Osteoblast (primary cell): Measurements from ENCODE around the gene SLC11A2. TPM values are rescaled to one million over a fixed set of nuclear protein-coding genes. Genes with fewer than 3 reads are reported as not detected.

Experiments used
- DNase-seq: peaks from one replicate; pipeline ENCODE4 v3.0.0; 2011; ENCODE audit warnings: low spot score, mixed read lengths; ENCODE audit not compliant: insufficient read length; ENCODE audit errors: missing footprints
- H2AFZ ChIP-seq: 2 replicates; pipeline ENCODE4 v1.6.0; 2011; ENCODE audit warnings: mild to moderate bottlenecking, low read length
- H3K27ac ChIP-seq: 2 replicates; pipeline ENCODE4 v1.5.1; 2011; ENCODE audit warnings: mild to moderate bottlenecking, low read depth, low read length, moderate library complexity
- H3K27me3 ChIP-seq: 2 replicates; pipeline ENCODE4 v1.6.0; 2012; ENCODE audit warnings: mild to moderate bottlenecking, control low read depth, inconsistent platforms, low read length, moderate library complexity; ENCODE audit not compliant: insufficient read depth
- H3K36me3 ChIP-seq: 2 replicates; pipeline ENCODE4 v1.5.1; 2011; ENCODE audit warnings: mild to moderate bottlenecking, low read length, control low read depth, moderate library complexity; ENCODE audit not compliant: insufficient read depth
- H3K4me1 ChIP-seq: 2 replicates; pipeline ENCODE4 v1.5.1; 2011; ENCODE audit warnings: mild to moderate bottlenecking, low read length, control low read depth, moderate library complexity; ENCODE audit not compliant: insufficient read depth
- H3K4me2 ChIP-seq: 2 replicates; pipeline ENCODE4 v1.6.0; 2011; ENCODE audit warnings: mild to moderate bottlenecking, low read length; ENCODE audit not compliant: insufficient read depth
- H3K4me3 ChIP-seq: fragments of 200-600 bp; sonication (generic); 3 replicates; pipeline ENCODE4 v1.5.1; 2012; ENCODE audit warnings: mild to moderate bottlenecking, low read length, inconsistent platforms; ENCODE audit not compliant: insufficient read depth
- H3K79me2 ChIP-seq: 2 replicates; pipeline ENCODE4 v1.6.0; 2012; ENCODE audit warnings: mild to moderate bottlenecking, low read length, control low read depth, inconsistent platforms; ENCODE audit not compliant: insufficient read depth
- H3K9me3 ChIP-seq: 2 replicates; pipeline ENCODE4 v1.5.1; 2011; ENCODE audit warnings: low read depth, low read length, control low read depth
- H4K20me1 ChIP-seq: 2 replicates; pipeline ENCODE4 v1.6.0; 2012; ENCODE audit warnings: mild to moderate bottlenecking, low read length, control low read depth; ENCODE audit not compliant: insufficient read depth
- CTCF ChIP-seq: IDR thresholded peaks from 2 replicates; pipeline ENCODE4 v1.5.1; 2011; ENCODE audit warnings: mild to moderate bottlenecking, low read depth, low read length, moderate library complexity; ENCODE audit errors: extremely low read depth
- total RNA-seq: library from RNA; depleted of rRNA; stranded (reverse); fragments of >200 nt; gene quantifications from 2 replicates; pipeline ENCODE4 v1.2.3, GENCODE V29; 2012

The SLC11A2 gene
- total RNA-seq, 1 donor = 64.4 TPM

DNA sequence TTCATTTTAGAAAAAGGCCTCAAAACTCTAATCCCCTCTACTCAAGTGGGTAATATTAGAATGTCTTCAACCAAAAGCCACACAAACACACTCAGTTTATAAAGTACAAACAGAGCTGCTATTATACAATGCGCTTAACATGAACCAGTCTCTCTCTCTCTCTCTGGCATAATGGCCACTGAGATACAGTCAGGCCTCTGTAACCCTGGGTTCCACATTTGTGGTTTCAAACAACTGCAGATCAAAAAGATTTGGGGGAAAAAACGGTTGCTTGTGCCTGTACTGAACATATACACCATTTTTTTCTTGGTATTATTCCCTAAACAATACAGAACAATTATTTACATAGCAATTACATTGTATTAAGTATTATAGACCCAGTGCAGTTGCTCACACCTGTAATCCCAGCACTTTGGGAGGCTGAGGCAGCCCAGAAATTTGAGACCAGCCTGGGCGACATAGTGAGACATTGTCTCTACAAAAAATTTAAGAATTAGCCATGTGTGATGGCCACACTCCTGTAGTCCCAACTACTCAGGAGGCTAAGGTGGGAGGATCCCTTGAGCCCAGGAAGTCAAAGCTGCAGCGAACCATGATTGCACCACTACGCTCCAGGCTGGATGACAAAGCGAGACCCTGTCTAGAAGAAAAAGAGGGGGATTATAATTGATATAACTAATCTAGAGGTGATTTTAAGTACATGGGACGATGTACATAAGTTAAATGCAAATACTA is 5.6 kb downstream of the SLC11A2 start:
- H3K4me1 ChIP-seq = peaks cover 19% of the 10 kb centered on the region
- H2AFZ ChIP-seq = no peak overlapping the region
- H3K27ac ChIP-seq = no peak overlapping the region
- H3K4me2 ChIP-seq = no peak overlapping the region
- peaks cover 84% of the 10 kb centered on the region for H3K79me2 ChIP-seq
- no peak for DNase-seq
- peaks cover 15% of the 10 kb centered on the region for H4K20me1 ChIP-seq
- no peaks in the 10 kb centered on the region for H3K27me3 ChIP-seq
- no peak for TF ChIP-seq CTCF
- H3K4me3 ChIP-seq = no peak overlapping the region
- H3K9me3 ChIP-seq = no peaks in the 10 kb centered on the region
- H3K36me3 ChIP-seq = no peaks in the 10 kb centered on the region

- no peaks in the 10 kb centered on the region for H3K36me3 ChIP-seq
These were observed 6.3 kb downstream of the SLC11A2 start for GRCh38 chr12:51019927-51020326.

DNA sequence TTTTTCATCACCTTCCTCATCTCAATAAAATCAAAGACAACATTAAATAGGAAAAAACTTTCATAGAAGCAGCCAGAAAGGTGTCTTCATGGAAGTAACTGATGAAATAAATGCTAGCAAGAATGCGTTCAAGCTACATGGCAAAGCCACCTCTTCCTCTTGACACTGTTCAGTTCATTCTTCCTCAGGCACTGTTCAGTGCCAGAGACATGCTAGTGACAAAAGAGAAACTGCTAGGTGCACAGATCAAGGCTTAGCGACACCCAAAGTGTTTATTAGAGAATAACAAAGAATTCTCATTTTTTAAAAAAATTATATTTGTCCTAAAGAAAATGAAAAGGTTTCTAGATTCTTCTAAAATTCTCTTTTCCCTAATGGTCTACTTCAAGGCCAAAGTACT is 7.2 kb downstream of the SLC11A2 start:
- H3K4me2 ChIP-seq = no peak overlapping the region
- no peak overlapping the region for H3K4me3 ChIP-seq
- H3K79me2 ChIP-seq = peaks cover 92% of the 10 kb centered on the region

More at GRCh38 chr12:51019927-51020326, 6.3 kb downstream of the SLC11A2 start:
- H3K27ac ChIP-seq = no peak overlapping the region
- H3K4me3 ChIP-seq = no peak overlapping the region
- peaks cover 15% of the 10 kb centered on the region for H4K20me1 ChIP-seq
- H3K9me3 ChIP-seq = no peaks in the 10 kb centered on the region
- TF ChIP-seq CTCF = no peak
- H3K4me1 ChIP-seq = peaks cover 12% of the 10 kb centered on the region
- peaks cover 82% of the 10 kb centered on the region for H3K79me2 ChIP-seq
- DNase-seq = no peak
- H2AFZ ChIP-seq = no peak overlapping the region
- no peaks in the 10 kb centered on the region for H3K27me3 ChIP-seq
- H3K4me2 ChIP-seq = no peak overlapping the region

More for the DNA sequence above, 7.2 kb downstream of the SLC11A2 start:
- no peak overlapping the region for H3K27ac ChIP-seq
- H3K4me1 ChIP-seq = peaks cover 8% of the 10 kb centered on the region
- no peak overlapping the region for H2AFZ ChIP-seq
- no peaks in the 10 kb centered on the region for H3K27me3 ChIP-seq
- H3K36me3 ChIP-seq = no peaks in the 10 kb centered on the region
- DNase-seq = no peak
- no peak for TF ChIP-seq CTCF
- H3K9me3 ChIP-seq = no peaks in the 10 kb centered on the region
- H4K20me1 ChIP-seq = peaks cover 19% of the 10 kb centered on the region
